ENCODE results near the gene JSRP1. TPM values are rescaled to one million over a fixed set of nuclear protein-coding genes. Genes with fewer than 3 reads are reported as not detected.

Gene JSRP1
- polyA plus RNA-seq, 2 of the 4 experiments (the other 2 are of a cell fraction), result 0.41 TPM; not detected in 1

DNA sequence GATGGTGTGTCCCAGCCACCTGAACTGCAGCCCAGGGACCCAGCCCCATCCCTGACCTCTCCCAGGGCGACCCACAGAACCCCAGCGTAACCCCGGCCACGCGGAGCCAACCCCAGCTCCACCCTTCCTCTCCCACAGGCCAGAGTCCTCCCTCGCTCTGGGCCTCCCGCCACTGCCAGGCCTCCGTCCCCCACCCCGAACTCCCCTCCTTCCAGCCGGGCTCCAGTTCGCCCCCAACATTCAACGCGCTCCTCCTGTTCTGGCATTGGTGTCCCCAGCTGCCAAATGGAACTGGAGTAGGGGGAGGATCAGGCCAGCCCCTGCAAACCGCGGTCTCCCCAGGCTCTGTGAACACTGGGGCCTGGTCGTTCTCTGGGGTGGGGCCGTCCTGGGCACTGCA is 44.3 kb upstream of the JSRP1 start (continued):
- TF ChIP-seq, protein P1, sequence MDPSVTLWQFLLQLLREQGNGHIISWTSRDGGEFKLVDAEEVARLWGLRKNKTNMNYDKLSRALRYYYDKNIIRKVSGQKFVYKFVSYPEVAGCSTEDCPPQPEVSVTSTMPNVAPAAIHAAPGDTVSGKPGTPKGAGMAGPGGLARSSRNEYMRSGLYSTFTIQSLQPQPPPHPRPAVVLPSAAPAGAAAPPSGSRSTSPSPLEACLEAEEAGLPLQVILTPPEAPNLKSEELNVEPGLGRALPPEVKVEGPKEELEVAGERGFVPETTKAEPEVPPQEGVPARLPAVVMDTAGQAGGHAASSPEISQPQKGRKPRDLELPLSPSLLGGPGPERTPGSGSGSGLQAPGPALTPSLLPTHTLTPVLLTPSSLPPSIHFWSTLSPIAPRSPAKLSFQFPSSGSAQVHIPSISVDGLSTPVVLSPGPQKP (IDR thresholded peaks at IDR 0.05; ENCODE audit: low read depth, low read length), result no peak

DNA sequence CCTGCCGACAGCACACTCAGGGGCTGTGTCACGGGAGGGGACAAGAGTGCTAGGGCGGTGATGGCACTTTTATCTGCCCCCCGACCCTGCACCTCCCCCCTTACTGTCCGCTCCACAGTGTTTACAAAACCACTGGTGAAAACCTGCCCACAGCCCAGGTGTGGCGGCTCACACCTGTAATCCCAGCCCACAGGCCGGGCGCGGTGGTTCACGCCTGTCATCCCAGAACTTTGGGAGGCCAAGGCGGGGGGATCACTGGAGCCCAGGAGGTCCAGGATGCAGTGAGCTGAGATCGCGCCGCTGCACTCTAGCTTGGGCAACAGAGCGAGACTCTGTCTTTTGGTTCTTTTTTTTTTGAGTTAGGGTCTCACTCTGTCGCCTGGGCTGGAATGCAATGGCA is 39.9 kb upstream of the JSRP1 start:
- FAIRE-seq (no peak), ATAC-seq (no peak), DNase-seq (ENCODE audit: low read depth in 1 of 2, low spot score in 1 of 2) (no peak)
- Histone ChIP-seq H3K4me1 (no peaks in the 10 kb centered on the region), H3K4me3 (no peak overlapping the region), H3K9me3 (no peaks in the 10 kb centered on the region), H3K27ac (no peak overlapping the region), H3K4me2 (no peak overlapping the region)
- TF ChIP-seq, protein P2, sequence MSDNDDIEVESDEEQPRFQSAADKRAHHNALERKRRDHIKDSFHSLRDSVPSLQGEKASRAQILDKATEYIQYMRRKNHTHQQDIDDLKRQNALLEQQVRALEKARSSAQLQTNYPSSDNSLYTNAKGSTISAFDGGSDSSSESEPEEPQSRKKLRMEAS (IDR thresholded peaks at IDR 0.05), result no peak
- TF ChIP-seq CEBPB (IDR thresholded peaks at IDR 0.05) (no peak), SMC3 (IDR thresholded peaks at IDR 0.05) (no peak), CHD2 (IDR thresholded peaks at IDR 0.05; ENCODE audit: low read length, partially characterized antibody) (no peak)
- 81% methylated on average over 15 of the region's 16 CpGs for WGBS (ENCODE audit: missing lambda C conversion rate)
- ChIA-PET CTCF (no interaction called here), POLR2A (no interaction called here)

DNA sequence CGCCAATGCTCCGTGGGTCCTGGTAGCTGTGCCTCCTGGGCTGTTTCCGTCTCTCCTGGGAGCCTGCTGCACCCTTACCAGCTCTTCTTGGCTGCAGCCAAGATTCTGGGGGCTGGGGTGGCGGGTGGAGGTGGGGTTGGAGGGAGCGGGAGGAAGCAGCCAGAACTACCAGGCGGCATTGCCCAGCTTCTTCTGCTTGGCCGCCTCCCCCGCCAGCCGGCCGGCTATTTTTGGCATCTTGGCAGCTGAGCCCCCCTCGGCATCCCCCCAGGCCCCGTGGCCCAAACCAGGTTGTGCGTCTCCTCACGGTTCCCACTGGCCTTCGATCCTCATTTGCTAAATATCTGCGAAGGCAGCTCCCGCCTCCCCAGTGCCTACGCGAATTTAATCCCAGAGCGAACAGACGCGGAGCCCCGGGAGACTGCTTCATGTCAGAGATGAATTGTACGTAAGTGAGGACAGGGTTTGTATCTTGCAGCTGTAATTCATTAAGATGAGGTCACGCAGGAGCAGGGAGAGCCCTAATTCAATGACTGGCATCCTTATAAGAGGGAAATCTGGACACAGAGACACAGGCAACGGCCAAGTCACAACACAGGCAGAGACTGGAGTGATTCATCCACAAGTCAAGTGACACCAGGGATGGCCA is 38.6 kb upstream of the JSRP1 start:
- ATAC-seq (no peak), DNase-seq (ENCODE audit: low read depth in 1 of 2, low spot score in 1 of 2) (no peak), FAIRE-seq (no peak)
- no peak overlapping the region for H3K27ac ChIP-seq
- H3K9me3 ChIP-seq, result no peaks in the 10 kb centered on the region
- POLR2A ChIA-PET, result no interaction called here
- no peak overlapping the region for H3K4me2 ChIP-seq
- CTCF ChIA-PET, result interaction anchor here (1.3 kb wide), 1 partner anchor 21 kb away, joined by 3 read pairs; no protein-coding TSS in a partner anchor
- TF ChIP-seq HOXA7 (CRISPR knock-in tag; IDR thresholded peaks at IDR 0.05) (no peak), SREBF2 (IDR thresholded peaks at IDR 0.05) (no peak), GATA3 (IDR thresholded peaks at IDR 0.05; ENCODE audit: borderline replicate concordance) (no peak), ESRRA (IDR thresholded peaks at IDR 0.05; ENCODE audit: borderline replicate concordance, low read length) (no peak), NPAS2 (CRISPR knock-in tag; IDR thresholded peaks at IDR 0.05; ENCODE audit: borderline replicate concordance) (no peak), CBX8 (IDR thresholded peaks at IDR 0.05) (no peak), CBX2 (IDR thresholded peaks at IDR 0.05; ENCODE audit: borderline replicate concordance, low read depth) (no peak), CHD2 (IDR thresholded peaks at IDR 0.05; ENCODE audit: low read length, partially characterized antibody) (no peak), PHF8 (IDR thresholded peaks at IDR 0.05; ENCODE audit: borderline replicate concordance, low read depth) (no peak), CEBPB (IDR thresholded peaks at IDR 0.05) (no peak), FOXS1 (CRISPR knock-in tag; IDR thresholded peaks at IDR 0.05) (no peak), TFCP2L1 (CRISPR knock-in tag; IDR thresholded peaks at IDR 0.05) (no peak), ZC3H11A (IDR thresholded peaks at IDR 0.05) (no peak), RARB (CRISPR knock-in tag; IDR thresholded peaks at IDR 0.05) (no peak)
- TF ChIP-seq, protein P3, sequence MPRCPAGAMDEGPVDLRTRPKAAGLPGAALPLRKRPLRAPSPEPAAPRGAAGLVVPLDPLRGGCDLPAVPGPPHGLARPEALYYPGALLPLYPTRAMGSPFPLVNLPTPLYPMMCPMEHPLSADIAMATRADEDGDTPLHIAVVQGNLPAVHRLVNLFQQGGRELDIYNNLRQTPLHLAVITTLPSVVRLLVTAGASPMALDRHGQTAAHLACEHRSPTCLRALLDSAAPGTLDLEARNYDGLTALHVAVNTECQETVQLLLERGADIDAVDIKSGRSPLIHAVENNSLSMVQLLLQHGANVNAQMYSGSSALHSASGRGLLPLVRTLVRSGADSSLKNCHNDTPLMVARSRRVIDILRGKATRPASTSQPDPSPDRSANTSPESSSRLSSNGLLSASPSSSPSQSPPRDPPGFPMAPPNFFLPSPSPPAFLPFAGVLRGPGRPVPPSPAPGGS (IDR thresholded peaks at IDR 0.05), result no peak
- TF ChIP-seq, protein P1 (IDR thresholded peaks at IDR 0.05; ENCODE audit: low read depth, low read length), result no peak
- TF ChIP-seq, protein P2 (IDR thresholded peaks at IDR 0.05), result no peak
- TF ChIP-seq, protein P4, sequence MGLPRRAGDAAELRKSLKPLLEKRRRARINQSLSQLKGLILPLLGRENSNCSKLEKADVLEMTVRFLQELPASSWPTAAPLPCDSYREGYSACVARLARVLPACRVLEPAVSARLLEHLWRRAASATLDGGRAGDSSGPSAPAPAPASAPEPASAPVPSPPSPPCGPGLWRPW (IDR thresholded peaks at IDR 0.05), result no peak
- WGBS (ENCODE audit: missing lambda C conversion rate), result 77% methylated on average over 22 of the region's 26 CpGs
- peaks cover under 1% of the 10 kb centered on the region; the same call in 2 of the 3 replicates for H3K4me1 ChIP-seq
- H3K4me3 ChIP-seq, result no peak overlapping the region

All from A549 (cell line).